Lung (tissue), 12 donors: Measurements from ENCODE around the gene SPSB3. TPM values are rescaled to one million over a fixed set of nuclear protein-coding genes. Genes with fewer than 3 reads are reported as not detected.

Source experiments
- ATAC-seq: fragments of 200-7000 bp; cut with Tn5 transposase; one replicate; pipeline ENCODE4 v1.9.1; 2020; ENCODE audit warnings: moderate number of reproducible peaks; ENCODE audit not compliant: insufficient read depth, low FRiP score
- DNase-seq, 3 donors: peaks; one replicate each; pipeline ENCODE4 v3.0.0-alpha.2; 2013 to 2017
- H3K27ac ChIP-seq, 2 donors: one replicate each; pipeline ENCODE4 v1.5.1; 2013; ENCODE audit warnings: mild to moderate bottlenecking in 2 of 2, moderate library complexity in 2 of 2, control low read depth in 1 of 2, inconsistent platforms in 1 of 2, low read depth in 1 of 2, low read length in 1 of 2
- H3K27me3 ChIP-seq, 3 donors: one replicate each; pipeline ENCODE4 v1.5.1; 2013; ENCODE audit warnings: low read length in 2 of 3; ENCODE audit not compliant: control insufficient read depth in 3 of 3, insufficient read depth in 3 of 3
- H3K36me3 ChIP-seq, 4 donors: one replicate each; pipeline ENCODE4 v1.5.1; 2013; ENCODE audit warnings: low read length in 4 of 4, mild to moderate bottlenecking in 1 of 4, moderate library complexity in 1 of 4; ENCODE audit not compliant: control insufficient read depth in 4 of 4, insufficient read depth in 4 of 4
- H3K4me1 ChIP-seq, 5 donors: one replicate each; pipeline ENCODE4 v1.5.1; 2013; ENCODE audit warnings: low read length in 5 of 5, mild to moderate bottlenecking in 2 of 5, moderate library complexity in 1 of 5; ENCODE audit not compliant: control insufficient read depth in 5 of 5, insufficient read depth in 5 of 5
- H3K4me3 ChIP-seq: one replicate; pipeline ENCODE4 v1.5.1; 2013; ENCODE audit warnings: mild to moderate bottlenecking, control low read depth, moderate library complexity
- H3K9ac ChIP-seq, 2 donors: one replicate each; pipeline ENCODE4 v1.5.1; 2013; ENCODE audit warnings: low read length in 2 of 2, control low read depth in 1 of 2; ENCODE audit not compliant: insufficient read depth in 1 of 2
- H3K9me3 ChIP-seq, 4 donors: one replicate each; pipeline ENCODE4 v1.5.1; 2013; ENCODE audit warnings: low read length in 3 of 4, mild to moderate bottlenecking in 1 of 4, moderate library complexity in 1 of 4; ENCODE audit not compliant: control insufficient read depth in 4 of 4, insufficient read depth in 3 of 4
- CTCF ChIP-seq: IDR thresholded peaks from 2 replicates; pipeline ENCODE4 v1.5.1; 2012; ENCODE audit warnings: mild to moderate bottlenecking; ENCODE audit errors: control extremely low read depth, extremely low read depth
- WGBS, 2 donors: extraction: QIAGEN DNeasy Blood & Tissue Kit; methylation state at CpG; one replicate each; pipeline ENCODE4 v1.1.7; 2013; 5-methylcytosine and 5-hydroxymethylcytosine counted together
- polyA plus RNA-seq, 2 donors: library from polyadenylated mRNA; stranded (reverse); fragments of 200-250 nt; gene quantifications; one replicate each; pipeline ENCODE4 v1.2.1, GENCODE V29; 2013
- total RNA-seq, 2 donors: library from RNA; depleted of rRNA in 1 of 2; stranded (reverse); fragments of >200 nt in 1 of 2; gene quantifications; one replicate each; pipeline ENCODE4 v1.2.1, GENCODE V29; 2014 to 2021
- donor health status: control.
- donor health status: control.
- donor health status: Bipolar disorder and iron deficiency.
- donor health status: healthy.
- donor health status: DM: yes; HTN: yes; CAD: no.

Gene SPSB3
- total and polyA plus RNA-seq, 4 donors = 39.8 to 76.1 (median 50.9) TPM

- H3K9me3 ChIP-seq = peaks cover 0 to 3% (median 0%) of the 10 kb centered on the region in 4 donors
- no peak for TF ChIP-seq CTCF
- no peak for ATAC-seq
- H3K36me3 ChIP-seq = peaks cover 0 to 60% (median 19%) of the 10 kb centered on the region in 4 donors
- H3K27ac ChIP-seq = no peak overlapping the region
- WGBS, 2 donors = 90 to 93% methylated on average over 14 of the region's 14 CpGs
- no peak overlapping the region for H3K9ac ChIP-seq
- no peaks in the 10 kb centered on the region for H3K4me1 ChIP-seq
- H3K27me3 ChIP-seq = no peaks in the 10 kb centered on the region
- no peak for DNase-seq
- no peak overlapping the region for H3K4me3 ChIP-seq
Observed at GRCh38 chr16:1732071-1732470, 50.3 kb downstream of the SPSB3 start.

- no peak for TF ChIP-seq CTCF
- Histone ChIP-seq H3K27ac (no peak overlapping the region), H3K27me3 (no peaks in the 10 kb centered on the region), H3K9me3 (peaks cover 0 to under 1% (median 0%) of the 10 kb centered on the region in 4 donors), H3K36me3 (peaks cover 0 to 65% (median 20%) of the 10 kb centered on the region in 4 donors), H3K9ac (no peak overlapping the region), H3K4me3 (no peak overlapping the region), H3K4me1 (no peaks in the 10 kb centered on the region)
- WGBS, 2 donors = 61 to 70% methylated on average over 7 of the region's 7 CpGs
- DNase-seq (no peak), ATAC-seq (no peak)
Observed at GRCh38 chr16:1731603-1732002, 50.8 kb downstream of the SPSB3 start.

- Histone ChIP-seq H3K4me1 (no peaks in the 10 kb centered on the region), H3K27ac (no peak overlapping the region), H3K9me3 (no peaks in the 10 kb centered on the region), H3K27me3 (no peaks in the 10 kb centered on the region), H3K4me3 (no peak overlapping the region), H3K9ac (no peak overlapping the region), H3K36me3 (peaks cover 1 to 69% (median 23%) of the 10 kb centered on the region in 4 donors)
- 93 to 94% methylated on average over 7 of the region's 7 CpGs for WGBS, 2 donors
- DNase-seq (no peak), ATAC-seq (no peak)
- no peak for TF ChIP-seq CTCF
Observed at GRCh38 chr16:1731073-1731472, 51.3 kb downstream of the SPSB3 start.

- 95 to 97% methylated on average over 35 of the region's 35 CpGs for WGBS, 2 donors
- H3K27ac ChIP-seq = no peak overlapping the region
- no peak for TF ChIP-seq CTCF
- H3K9ac ChIP-seq = no peak overlapping the region
- H3K27me3 ChIP-seq = no peaks in the 10 kb centered on the region
- no peaks in the 10 kb centered on the region for H3K4me1 ChIP-seq
- no peak overlapping the region for H3K4me3 ChIP-seq
- no peak for DNase-seq
- H3K36me3 ChIP-seq = peaks cover 3 to 71% (median 16%) of the 10 kb centered on the region in 4 donors
- ATAC-seq = no peak
- no peaks in the 10 kb centered on the region for H3K9me3 ChIP-seq
Observed at GRCh38 chr16:1729445-1729844, 52.9 kb downstream of the SPSB3 start.
